GM20000 (cell line): ENCODE data around the gene DTYMK.

Experiments
- DNase-seq: peaks from one replicate; pipeline ENCODE4 v3.0.0; 2012; ENCODE audit warnings: low spot score
- CTCF ChIP-seq: IDR thresholded peaks from 2 replicates; pipeline ENCODE4 v1.5.1; 2012; ENCODE audit warnings: mild to moderate bottlenecking, control low read depth; ENCODE audit errors: extremely low read depth, missing control alignments

The DTYMK gene

GRCh38 chr2:241689306-241689705 is 2.7 kb upstream of the DTYMK start:
- DNase-seq, result no peak
- TF ChIP-seq CTCF, result no peak

GRCh38 chr2:241686324-241686649 is 328 bp downstream of the DTYMK start:
- no peak for DNase-seq
- TF ChIP-seq CTCF, result no peak

GRCh38 chr2:241680827-241681599 is 5.6 kb downstream of the DTYMK start:
- no peak for TF ChIP-seq CTCF
- no peak for DNase-seq

GRCh38 chr2:241680044-241680443 is 6.6 kb downstream of the DTYMK start:
- TF ChIP-seq CTCF, result no peak
- no peak for DNase-seq

GRCh38 chr2:241678784-241679540 is 7.7 kb downstream of the DTYMK start:
- TF ChIP-seq CTCF, result no peak

GRCh38 chr2:241678307-241678706 is 8.3 kb downstream of the DTYMK start:
- no peak for DNase-seq
- TF ChIP-seq CTCF, result no peak

More at GRCh38 chr2:241678784-241679540, 7.7 kb downstream of the DTYMK start:
- no peak for DNase-seq

- no peak for TF ChIP-seq CTCF
- no peak for DNase-seq
Measured at GRCh38 chr2:241677392-241677791, 9.2 kb downstream of the DTYMK start.
